HL-60 (cell line): ENCODE results near the gene NFIB.

Source experiments
- CTCF ChIP-seq: IDR thresholded peaks from one replicate; pipeline ENCODE4 v1.5.1; 2011; ENCODE audit warnings: low read length, control low read depth, inconsistent platforms; ENCODE audit not compliant: insufficient read depth
- GABPA ChIP-seq: IDR thresholded peaks from 2 replicates; pipeline ENCODE4 v1.6.1; 2012; ENCODE audit warnings: low read depth
- POLR2AphosphoS5 ChIP-seq: IDR thresholded peaks from 2 replicates; pipeline ENCODE4 v1.6.1; 2012; ENCODE audit warnings: low read depth
- REST ChIP-seq: IDR thresholded peaks from 2 replicates; pipeline ENCODE4 v1.6.1; 2012; ENCODE audit warnings: low read depth; ENCODE audit not compliant: insufficient replicate concordance
- SPI1 ChIP-seq: IDR thresholded peaks from 2 replicates; pipeline ENCODE4 v1.6.1; 2012; ENCODE audit warnings: low read depth, mild to moderate bottlenecking, borderline replicate concordance

- TF ChIP-seq CTCF (no peak), POLR2AphosphoS5 (no peak), REST (no peak), GABPA (no peak), SPI1 (no peak)
Measured at GRCh38 chr9:14192556-14192955, 121.4 kb downstream of the NFIB start.
